HCT116 (cell line): ENCODE data around the gene VAMP2. TPM values are rescaled to one million over a fixed set of nuclear protein-coding genes. Genes with fewer than 3 reads are reported as not detected.

Source experiments
- ATAC-seq: fragments of 200-7000 bp; cut with Tn5 transposase; 2 replicates; pipeline ENCODE4 v1.9.1; 2020; ENCODE audit warnings: mild to moderate bottlenecking, moderate library complexity
- BruUV-seq: library from RNA; stranded (reverse); fragments of 400-500 nt; replicated peaks from 2 replicates; lab custom pipeline; 2021; lab: Mats Ljungman, UMichigan
- CTCF ChIA-PET: fragments of 300-600 bp; sonication (Branson Sonifier 250); formaldehyde crosslinking; loops from one replicate; lab custom pipeline; 2021; ENCODE audit warnings: antibody characterized with exemption; lab: Charles Lee
- POLR2A ChIA-PET: fragments of 300-600, 350-600 bp; sonication (Branson Sonifier 250); formaldehyde crosslinking; loops from one replicate; lab custom pipeline; 2021; ENCODE audit warnings: antibody characterized with exemption; lab: Charles Lee
- RAD21 ChIA-PET, 2 experiments: fragments of 300-600 bp; sonication (Branson Sonifier 250); formaldehyde crosslinking; loops; one replicate each; lab custom pipeline; 2023; ENCODE audit warnings: low total read pairs in 2 of 2; ENCODE audit not compliant: uncharacterized antibody in 2 of 2, unreplicated experiment in 2 of 2, low non-redundant PET in 1 of 2; lab: Charles Lee
- DNase-seq: peaks from one replicate; pipeline ENCODE4 v3.0.0-alpha.2; 2010; ENCODE audit warnings: low read depth, low spot score
- H2AFZ ChIP-seq: fragments of 200-600 bp; shearing (Covaris generic), sonication (generic); 2 replicates; pipeline ENCODE4 v1.6.1; 2017; ENCODE audit warnings: low read depth, mixed run types, mixed read lengths, antibody characterized with exemption, low read length; ENCODE audit not compliant: poor library complexity, severe bottlenecking
- H3K27ac ChIP-seq: 2 replicates; pipeline ENCODE4 v1.5.1; 2012; ENCODE audit warnings: low read depth, low read length
- H3K27me3 ChIP-seq: fragments of 200-600 bp; sonication (generic); 2 replicates; pipeline ENCODE4 v1.6.1; 2016; ENCODE audit warnings: mixed run types, low read length, mixed read lengths; ENCODE audit not compliant: insufficient read depth
- H3K36me3 ChIP-seq, 2 experiments: fragments of 200-500 bp in 1 of 2; fragments of 200-600 bp in 1 of 2; sonication (Bioruptor generic) in 1 of 2; sonication (generic) in 1 of 2; 2 replicates each; pipeline versions ENCODE4 v1.5.1 to v1.6.1; 2014 to 2016; ENCODE audit warnings: low read length in 2 of 2, inconsistent platforms in 1 of 2, mixed read lengths in 1 of 2, mixed run types in 1 of 2; ENCODE audit not compliant: insufficient read depth in 2 of 2, control insufficient read depth in 1 of 2
- H3K4me1 ChIP-seq, 2 experiments: fragments of 200-600 bp in 1 of 2; sonication (generic) in 1 of 2; 2 replicates each; pipeline versions ENCODE4 v1.5.1 to v1.6.1; 2012 to 2017; ENCODE audit warnings: low read length in 2 of 2, inconsistent platforms in 1 of 2, mild to moderate bottlenecking in 1 of 2, mixed read lengths in 1 of 2, mixed run types in 1 of 2, moderate library complexity in 1 of 2; ENCODE audit not compliant: insufficient read depth in 2 of 2, control insufficient read depth in 1 of 2
- H3K4me2 ChIP-seq: fragments of 200-600 bp; sonication (generic); 2 replicates; pipeline ENCODE4 v1.6.1; 2017; ENCODE audit warnings: mixed run types, low read length, mixed read lengths
- H3K4me3 ChIP-seq, 2 experiments: fragments of 200-600 bp in 1 of 2; sonication (generic) in 1 of 2; replicated peaks in 1 of 2; 2 replicates each; pipeline ENCODE4 v1.5.1; 2011 to 2016; ENCODE audit warnings: low read length in 2 of 2, control low read depth in 1 of 2, low read depth in 1 of 2, mild to moderate bottlenecking in 1 of 2, mixed read lengths in 1 of 2, mixed run types in 1 of 2
- H3K79me2 ChIP-seq: fragments of 200-600 bp; sonication (generic); 2 replicates; pipeline ENCODE4 v1.6.1; 2017; ENCODE audit warnings: mild to moderate bottlenecking, mixed run types, low read length, moderate library complexity, mixed read lengths; ENCODE audit not compliant: insufficient read depth
- H3K9ac ChIP-seq: fragments of 200-600 bp; sonication (generic); 2 replicates; pipeline ENCODE4 v1.6.1; 2016; ENCODE audit warnings: low read length, mixed read lengths
- H3K9me2 ChIP-seq: fragments of 200-600 bp; sonication (generic), shearing (Covaris generic); 2 replicates; pipeline ENCODE4 v1.6.1; 2017; ENCODE audit warnings: mixed run types, mild to moderate bottlenecking, moderate library complexity; ENCODE audit not compliant: insufficient read depth
- H3K9me3 ChIP-seq, 2 experiments: fragments of 200-500 bp in 1 of 2; fragments of 200-600 bp in 1 of 2; sonication (Bioruptor generic) in 1 of 2; sonication (generic) in 1 of 2; 2 replicates each; pipeline ENCODE4 v1.6.1; 2014 to 2017; ENCODE audit warnings: low read length in 2 of 2, mixed read lengths in 2 of 2, inconsistent platforms in 1 of 2, low read depth in 1 of 2, mild to moderate bottlenecking in 1 of 2, mixed run types in 1 of 2, moderate library complexity in 1 of 2; ENCODE audit not compliant: control insufficient read depth in 1 of 2, insufficient read depth in 1 of 2
- H4K20me1 ChIP-seq: fragments of 200-600 bp; sonication (generic), shearing (Covaris generic); 2 replicates; pipeline ENCODE4 v1.6.1; 2017; ENCODE audit warnings: mixed run types, mild to moderate bottlenecking, moderate library complexity; ENCODE audit not compliant: insufficient read depth
- CBX3 ChIP-seq: IDR thresholded peaks from 2 replicates; pipeline ENCODE4 v1.6.1; 2012; ENCODE audit warnings: low read depth
- ELF1 ChIP-seq: IDR thresholded peaks from 2 replicates; pipeline ENCODE4 v1.6.1; 2012; ENCODE audit warnings: low read depth, borderline replicate concordance
- JUND ChIP-seq: IDR thresholded peaks from 2 replicates; pipeline ENCODE4 v1.6.1; 2012
- POLR2A ChIP-seq: IDR thresholded peaks from 2 replicates; pipeline ENCODE4 v1.7.0; 2011; ENCODE audit warnings: borderline replicate concordance; ENCODE audit not compliant: insufficient read depth, insufficient read length; ENCODE audit errors: extremely low read depth
- RAD21 ChIP-seq: IDR thresholded peaks from 2 replicates; pipeline ENCODE4 v1.6.1; 2012; ENCODE audit warnings: low read depth, mild to moderate bottlenecking
- REST ChIP-seq: IDR thresholded peaks from 2 replicates; pipeline ENCODE4 v1.6.1; 2012; ENCODE audit warnings: low read depth
- SIN3A ChIP-seq: IDR thresholded peaks from 2 replicates; pipeline ENCODE4 v1.6.1; 2012; ENCODE audit warnings: low read depth
- YY1 ChIP-seq: IDR thresholded peaks from 2 replicates; pipeline ENCODE4 v1.6.1; 2011; ENCODE audit warnings: low read length, low read depth, moderate library complexity, mild to moderate bottlenecking; ENCODE audit not compliant: insufficient replicate concordance; ENCODE audit errors: extremely low read depth
- ZFX ChIP-seq: fragments of 450-650 bp; IDR thresholded peaks from 2 replicates; pipeline ENCODE4 v1.6.1; 2017
- intact Hi-C: fragments of 100-400 bp; cut with micrococcal nuclease; formaldehyde crosslinking; loops from 2 replicates; pipeline ENCODE4 v1.10.0; 2022
- total RNA-seq: library from RNA; stranded (reverse); gene quantifications from one replicate; pipeline ENCODE4 v1.2.1, GENCODE V29; 2021; ENCODE audit not compliant: unreplicated experiment
- TF ChIP-seq, protein P1 (sequence below): IDR thresholded peaks from 2 replicates; pipeline ENCODE4 v1.6.1; 2012

The VAMP2 gene
- total RNA-seq, 1 experiment from 2014 or later = 35.9 TPM

GRCh38 chr17:8122422-8122923 is 40.3 kb downstream of the VAMP2 start:
- no peak for ATAC-seq
- H3K4me2 ChIP-seq = peak overlapping the region; percentile 92
- no peaks in the 10 kb centered on the region for H3K79me2 ChIP-seq
- peak overlapping the region; percentile 66 for H2AFZ ChIP-seq
- peak overlapping the region; percentile 52 to 61 for H3K4me3 ChIP-seq
- H3K27me3 ChIP-seq = no peaks in the 10 kb centered on the region
- no TSS peak for BruUV-seq
- no peaks in the 10 kb centered on the region for H3K36me3 ChIP-seq
- ChIA-PET POLR2A (interaction anchor here (0.6 to 2.5 kb wide), 4 partner anchors 11 to 173 kb away, joined by 4 to 13 read pairs (median 6); partner anchors contain the start of gene SLC25A35), RAD21 (interaction anchor here in 1 of 2 experiments (1.2 kb wide), 1 partner anchor 49 kb away, joined by 3 read pairs; no protein-coding TSS in a partner anchor), CTCF (interaction anchor here (0.6 to 1.1 kb wide), 7 partner anchors 12 to 624 kb away, joined by 3 to 5 read pairs (median 3); no protein-coding TSS in a partner anchor)
- H4K20me1 ChIP-seq = peaks cover 3% of the 10 kb centered on the region; the same call in 1 of the 2 replicates
- H3K27ac ChIP-seq = no peak overlapping the region
- H3K9me3 ChIP-seq = no peaks in the 10 kb centered on the region
- peaks cover 31 to 81% of the 10 kb centered on the region in 2 experiments for H3K4me1 ChIP-seq
- intact Hi-C loops = loop anchor here (10.0 kb wide), 1 partner anchor 262 kb away; the partner anchor contains the start of gene RPL26
- DNase-seq = no peak
- H3K9me2 ChIP-seq = no peaks in the 10 kb centered on the region
- TF ChIP-seq YY1 = no peak
- no peak for TF ChIP-seq REST
- TF ChIP-seq ELF1 = no peak
- TF ChIP-seq POLR2A = no peak
- TF ChIP-seq SIN3A = no peak
- TF ChIP-seq ZFX = no peak
- TF ChIP-seq CBX3 = no peak
- no peak for TF ChIP-seq RAD21
- no peak for TF ChIP-seq JUND
- TF ChIP-seq, protein P1, sequence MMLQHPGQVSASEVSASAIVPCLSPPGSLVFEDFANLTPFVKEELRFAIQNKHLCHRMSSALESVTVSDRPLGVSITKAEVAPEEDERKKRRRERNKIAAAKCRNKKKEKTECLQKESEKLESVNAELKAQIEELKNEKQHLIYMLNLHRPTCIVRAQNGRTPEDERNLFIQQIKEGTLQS = no peak
- H3K9ac ChIP-seq = peak overlapping the region; percentile 51
